K562 (cell line): ENCODE results near the gene ZDHHC11. TPM values are rescaled to one million over a fixed set of nuclear protein-coding genes. Genes with fewer than 3 reads are reported as not detected.

Experiments used
- ATAC-seq: fragments of 200-7000 bp; cut with Tn5 transposase; 3 replicates; pipeline ENCODE4 v1.9.1; 2020; ENCODE audit warnings: moderate library complexity
- BruUV-seq: library from RNA; stranded (reverse); fragments of 400-500 nt; replicated peaks from 2 replicates; lab custom pipeline; 2021; lab: Mats Ljungman, UMichigan
- CTCF ChIA-PET: fragments of 300-600 bp; formaldehyde crosslinking; extraction: SDS; loops from one replicate; lab custom pipeline; 2021; ENCODE audit warnings: low intra/inter-chr PET ratio; lab: Yijun Ruan, JAX
- POLR2A ChIA-PET: fragments of 300-600, 350-650 bp; sonication (Branson Sonifier 250); formaldehyde crosslinking; extraction: SDS; loops from one replicate; lab custom pipeline; 2021; ENCODE audit warnings: antibody characterized with exemption, inconsistent platforms; lab: Yijun Ruan, JAX
- DNase-seq, 4 experiments: peaks; one replicate each; pipeline versions ENCODE4 v3.0.0 to v3.0.0-alpha.2; 2011 to 2018; ENCODE audit warnings: low spot score in 3 of 4, mixed read lengths in 3 of 4; ENCODE audit errors: extremely low read depth in 1 of 4
- FAIRE-seq: peaks from 2 replicates; lab custom pipeline; 2011; peaks lifted over from hg19 to GRCh38; lab: Jason Lieb, UNC
- H2AFZ ChIP-seq: 2 replicates; pipeline ENCODE4 v1.6.0; 2011; ENCODE audit warnings: low read depth, low read length, control low read depth, inconsistent platforms
- H3K27ac ChIP-seq: fragments of 200-600 bp; 3 replicates; pipeline ENCODE4 v1.8.0; 2011; ENCODE audit warnings: low read depth, mild to moderate bottlenecking, control low read depth, inconsistent platforms, low read length, moderate library complexity, mixed read lengths; ENCODE audit errors: extremely low read depth
- H3K27me3 ChIP-seq, 2 experiments: fragments of 300-600 bp in 1 of 2; 2 replicates in 1 of 2; 3 replicates in 1 of 2; pipeline versions ENCODE4 v1.6.0 to v1.8.0; 2011; ENCODE audit warnings: inconsistent platforms in 2 of 2, low read length in 2 of 2, mild to moderate bottlenecking in 1 of 2, mixed read lengths in 1 of 2, moderate library complexity in 1 of 2; ENCODE audit not compliant: control insufficient read depth in 2 of 2, insufficient read depth in 2 of 2
- H3K36me3 ChIP-seq: fragments of 300-600 bp; 3 replicates; pipeline ENCODE4 v1.8.0; 2011; ENCODE audit warnings: mild to moderate bottlenecking, low read length, inconsistent platforms; ENCODE audit not compliant: control insufficient read depth, insufficient read depth
- H3K4me1 ChIP-seq, 2 experiments: fragments of 200-600 bp in 1 of 2; replicated peaks in 1 of 2; 2 replicates in 1 of 2; 3 replicates in 1 of 2; pipeline versions ENCODE4 v1.5.1 to v1.8.0; 2011; ENCODE audit warnings: inconsistent platforms in 2 of 2, low read length in 2 of 2, mild to moderate bottlenecking in 1 of 2, mixed read lengths in 1 of 2, moderate library complexity in 1 of 2; ENCODE audit not compliant: control insufficient read depth in 2 of 2, insufficient read depth in 2 of 2
- H3K4me2 ChIP-seq: 2 replicates; pipeline ENCODE4 v1.6.1; 2011; ENCODE audit warnings: low read length, control low read depth, inconsistent platforms, mixed read lengths; ENCODE audit not compliant: insufficient read depth
- H3K4me3 ChIP-seq: fragments of 200-600 bp; sonication (generic), shearing (Covaris generic); 2 replicates; pipeline ENCODE4 v1.5.1; 2016; ENCODE audit warnings: control low read depth, inconsistent platforms
- H3K79me2 ChIP-seq: fragments of 200-600 bp; 3 replicates; pipeline ENCODE4 v1.8.0; 2011; ENCODE audit warnings: low read length, inconsistent platforms; ENCODE audit not compliant: control insufficient read depth, insufficient read depth
- H3K9ac ChIP-seq, 2 experiments: 2 replicates each; pipeline versions ENCODE4 v1.6.0 to v1.6.1; 2011; ENCODE audit warnings: low read depth in 2 of 2, low read length in 2 of 2, control low read depth in 1 of 2, inconsistent platforms in 1 of 2, mild to moderate bottlenecking in 1 of 2, mixed read lengths in 1 of 2; ENCODE audit not compliant: insufficient read depth in 1 of 2
- H3K9me1 ChIP-seq: one replicate; pipeline ENCODE4 v1.6.0; 2011; ENCODE audit warnings: inconsistent platforms, mild to moderate bottlenecking, low read length, moderate library complexity; ENCODE audit not compliant: control insufficient read depth, insufficient read depth
- H3K9me3 ChIP-seq: replicated peaks from 2 replicates; pipeline ENCODE4 v1.5.1; 2011; ENCODE audit warnings: low read depth, low read length, inconsistent platforms; ENCODE audit not compliant: control insufficient read depth, insufficient read depth
- H4K20me1 ChIP-seq: replicated peaks from 2 replicates; pipeline ENCODE4 v1.6.1; 2011; ENCODE audit warnings: low read length, inconsistent platforms, mixed read lengths; ENCODE audit not compliant: control insufficient read depth, insufficient read depth
- ETS1 ChIP-seq: conservative IDR thresholded peaks from 2 replicates; pipeline ENCODE4 v1.6.1; 2011; ENCODE audit warnings: low read depth, mild to moderate bottlenecking, low read length; ENCODE audit not compliant: control insufficient read depth
- KLF16 ChIP-seq: IDR thresholded peaks from 2 replicates; pipeline ENCODE4 v1.6.1; 2016; ENCODE audit warnings: antibody characterized with exemption
- NR2C1 ChIP-seq, 2 experiments: fragments of 450-650 bp; IDR thresholded peaks; 2 replicates each; pipeline ENCODE4 v1.6.1; 2017; ENCODE audit warnings: mild to moderate bottlenecking in 2 of 2, antibody characterized with exemption in 1 of 2, inconsistent platforms in 1 of 2, missing compliant biosample characterization in 1 of 2, missing genetic modification characterization in 1 of 2
- NR4A1 ChIP-seq, 2 experiments: fragments of 250-450 bp in 1 of 2; fragments of 450-650 bp in 1 of 2; sonication (Bioruptor Pico) in 1 of 2; IDR thresholded peaks; 2 replicates each; pipeline versions ENCODE4 v1.4.0 to v1.6.1; 2016 to 2020; ENCODE audit warnings: mild to moderate bottlenecking in 2 of 2, missing compliant biosample characterization in 1 of 2, missing genetic modification characterization in 1 of 2, moderate library complexity in 1 of 2
- POLR2AphosphoS5 ChIP-seq: IDR thresholded peaks from 2 replicates; pipeline ENCODE4 v1.6.1; 2011; ENCODE audit warnings: mild to moderate bottlenecking, low read depth, low read length, moderate library complexity; ENCODE audit not compliant: control insufficient read depth, insufficient read depth
- RFX1 ChIP-seq: fragments of 450-650 bp; IDR thresholded peaks from 2 replicates; pipeline ENCODE4 v1.6.1; 2016; ENCODE audit warnings: mild to moderate bottlenecking, moderate library complexity
- UBTF ChIP-seq, 2 experiments: IDR thresholded peaks; 2 replicates each; pipeline ENCODE4 v1.6.1; 2012; ENCODE audit warnings: improper control_type of control experiment in 2 of 2, low read depth in 2 of 2, low read length in 2 of 2, borderline replicate concordance in 1 of 2
- ZFX ChIP-seq: sonication (generic); formaldehyde crosslinking; IDR thresholded peaks from 2 replicates; pipeline ENCODE4 v1.8.0; 2022; ENCODE audit warnings: mild to moderate bottlenecking, missing genetic modification reagents, moderate library complexity
- WGBS: fragments of 100-300 bp; shearing (Covaris generic); methylation state at CpG from one replicate; pipeline ENCODE4 v1.1.6; 2016; ENCODE audit warnings: low coverage, mixed read lengths; ENCODE audit not compliant: insufficient coverage; ENCODE audit errors: missing lambda C conversion rate; 5-methylcytosine and 5-hydroxymethylcytosine counted together
- in situ Hi-C: fragments of 300-500 bp; cut with MboI; formaldehyde crosslinking; loops from 4 replicates; pipeline ENCODE4 v1.15.0; 2018; ENCODE audit warnings: inconsistent platforms, mixed read lengths
- intact Hi-C: fragments of 100-400 bp; cut with micrococcal nuclease; formaldehyde crosslinking; loops from 2 replicates; pipeline ENCODE4 v1.14.2; 2022
- polyA plus RNA-seq, 8 experiments: library from polyadenylated mRNA; depleted of rRNA in 4 of 8; stranded (reverse) in 5 of 8; unstranded in 3 of 8; fragments of >200 nt; fragmentation: Nextera tagmentation in 2 of 8; fragmentation: Illumina TruSeq in 1 of 8; extraction: Ambion mirVana in 2 of 8; extraction: Trizol in 1 of 8; gene quantifications; 2 replicates each; pipeline versions ENCODE4 v1.2.1 to v1.2.3, GENCODE V29; 2011 to 2014; ENCODE audit warnings: inconsistent platforms in 1 of 8, missing spikeins in 1 of 8
- total RNA-seq, 7 experiments: library from RNA; depleted of rRNA in 6 of 7; stranded (reverse); fragments of >200 nt in 6 of 7; fragmentation: Illumina TruSeq in 2 of 7; extraction: Trizol in 2 of 7; gene quantifications; 2 replicates each; pipeline versions ENCODE4 v1.2.1 to v1.2.3, GENCODE V29; 2011 to 2021; ENCODE audit warnings: low replicate concordance in 1 of 7

ZDHHC11 gene
- total and polyA plus RNA-seq, 9 of the 15 experiments (the other 6 are each of a cell fraction or from before 2014, with no cell fraction given): 0.07 to 2.3 (median 0.52) TPM

GRCh38 chr5:758698-759053 is 92.1 kb downstream of the ZDHHC11 start:
- Histone ChIP-seq H3K36me3 (no peaks in the 10 kb centered on the region), H3K27ac (no peak overlapping the region), H3K9me3 (no peaks in the 10 kb centered on the region), H2AFZ (no peak overlapping the region), H3K9ac (no peak overlapping the region; a peak in 1 of 4 replicates), H3K4me2 (no peak overlapping the region), H3K4me3 (no peak overlapping the region), H4K20me1 (peaks cover 22% of the 10 kb centered on the region)
- WGBS: 27% methylated on average over 15 of the region's 15 CpGs
- ATAC-seq (no peak), DNase-seq (no peak), FAIRE-seq (no peak)
- POLR2A ChIA-PET: interaction anchor here (0.5 kb wide), 1 partner anchor 320 kb away, joined by 3 read pairs; no protein-coding TSS in a partner anchor
- no TSS peak for BruUV-seq
- TF ChIP-seq NR2C1 (IDR thresholded peaks at IDR 0.05): no peak
- no peak for TF ChIP-seq NR2C1 (tag; IDR thresholded peaks at IDR 0.05)
- TF ChIP-seq ZFX (CRISPR knock-in tag): 0 out of 2 replicates have a peak, but pooled peaks have one; percentile 1
- TF ChIP-seq, all 486 proteins: peak for 1
- in situ Hi-C loops: loop anchor here (10.0 kb wide), 1 partner anchor 86 kb away; no protein-coding TSS in a partner anchor
- Histone ChIP-seq H3K4me1 (peaks cover 0 to 39% of the 10 kb centered on the region in 2 experiments; a peak in 2 of 5 replicates), H3K27me3 (peaks cover 39 to 73% of the 10 kb centered on the region in 2 experiments; a peak in 4 of 5 replicates), H3K79me2 (no peaks in the 10 kb centered on the region), H3K9me1 (peaks cover 3% of the 10 kb centered on the region)
- intact Hi-C loops: no loop called here
- CTCF ChIA-PET: no interaction called here

- ATAC-seq: no peak; the same call in 2 of the 3 replicates
- CTCF ChIA-PET: no interaction called here
- no peak overlapping the region for H3K27ac ChIP-seq
- TF ChIP-seq POLR2AphosphoS5 (no peak), NR4A1 (CRISPR knock-in tag; IDR thresholded peaks at IDR 0.05) (no peak), NR4A1 (tag; IDR thresholded peaks at IDR 0.05) (no peak), KLF16 (no peak), RFX1 (peak; percentile 39), UBTF (IDR thresholded peaks at IDR 0.05; ENCODE audit: borderline replicate concordance in 1 of 2, low read depth in 2 of 2, low read length in 2 of 2) (0 out of 4 replicates have a peak, but pooled peaks of 1 of the 2 experiments have one; percentile 16), ZFX (CRISPR knock-in tag) (no peak), ETS1 (no peak)
These were observed 92.7 kb downstream of the ZDHHC11 start for GRCh38 chr5:757931-758697.

More at GRCh38 chr5:757931-758697, 92.7 kb downstream of the ZDHHC11 start:
- H3K9ac ChIP-seq: peak overlapping the region in 1 of 2 experiments; percentile 9; a peak in 1 of 4 replicates
- no peak overlapping the region for H3K4me2 ChIP-seq
- FAIRE-seq (no peak), DNase-seq (peak in 1 of 4 experiments; percentile 10)
- 5% methylated on average over 21 of the region's 21 CpGs for WGBS
- no peaks in the 10 kb centered on the region for H3K9me3 ChIP-seq
- POLR2A ChIA-PET: interaction anchor here (0.6 kb wide), 2 partner anchors 87 to 90 kb away, joined by 3 to 4 read pairs; no protein-coding TSS in a partner anchor
- peaks cover 22% of the 10 kb centered on the region for H4K20me1 ChIP-seq
- intact Hi-C loops: no loop called here
- H3K4me3 ChIP-seq: no peak overlapping the region
- peaks cover 0 to 39% of the 10 kb centered on the region in 2 experiments; a peak in 2 of 5 replicates for H3K4me1 ChIP-seq
- no peaks in the 10 kb centered on the region for H3K79me2 ChIP-seq
- peaks cover 39 to 73% of the 10 kb centered on the region in 2 experiments; a peak in 4 of 5 replicates for H3K27me3 ChIP-seq
- no peak overlapping the region for H2AFZ ChIP-seq
- in situ Hi-C loops: loop anchor here (10.0 kb wide), 1 partner anchor 87 kb away; no protein-coding TSS in a partner anchor
- no peaks in the 10 kb centered on the region for H3K36me3 ChIP-seq
- no TSS peak for BruUV-seq
- H3K9me1 ChIP-seq: peaks cover 3% of the 10 kb centered on the region
